H1 (cell line): ENCODE data around the gene GPR101. TPM values are rescaled to one million over a fixed set of nuclear protein-coding genes. Genes with fewer than 3 reads are reported as not detected.

Source experiments
- CTCF ChIA-PET: fragments of 300-600 bp; sonication (Branson Sonifier 250); formaldehyde crosslinking; loops from one replicate; lab custom pipeline; 2021; ENCODE audit not compliant: partially characterized antibody; lab: Charles Lee
- POLR2A ChIA-PET: fragments of 300-600 bp; sonication (Branson Sonifier 250); formaldehyde crosslinking; loops from one replicate; lab custom pipeline; 2021; ENCODE audit warnings: inconsistent platforms; ENCODE audit not compliant: partially characterized antibody; lab: Charles Lee
- DNase-seq, 2 experiments: peaks; one replicate each; pipeline versions ENCODE4 v3.0.0 to v3.0.0-alpha.2; 2010 to 2022; ENCODE audit warnings: low spot score in 2 of 2, low read depth in 1 of 2, mixed read lengths in 1 of 2
- FAIRE-seq: peaks from 2 replicates; lab custom pipeline; 2011; peaks lifted over from hg19 to GRCh38; lab: Jason Lieb, UNC
- H2AFZ ChIP-seq: 2 replicates; pipeline ENCODE4 v1.8.1; 2012; ENCODE audit warnings: low read length, inconsistent platforms
- H2AK5ac ChIP-seq: 2 replicates; pipeline ENCODE4 v1.6.1; 2013; ENCODE audit warnings: low read depth, low read length
- H2BK120ac ChIP-seq: replicated peaks from 2 replicates; pipeline ENCODE3; 2013; ENCODE audit warnings: low read depth, low read length, inconsistent platforms
- H2BK12ac ChIP-seq: 2 replicates; pipeline ENCODE4 v1.6.1; 2013; ENCODE audit warnings: low read depth, low read length
- H2BK15ac ChIP-seq: 2 replicates; pipeline ENCODE4 v1.6.1; 2013; ENCODE audit warnings: low read length
- H2BK20ac ChIP-seq: 2 replicates; pipeline ENCODE4 v1.6.1; 2013; ENCODE audit warnings: low read length
- H2BK5ac ChIP-seq: 2 replicates; pipeline ENCODE4 v1.6.1; 2013; ENCODE audit warnings: low read depth, low read length
- H3K14ac ChIP-seq: 2 replicates; pipeline ENCODE4 v1.6.1; 2013; ENCODE audit warnings: inconsistent platforms; ENCODE audit not compliant: insufficient read length
- H3K18ac ChIP-seq: 2 replicates; pipeline ENCODE4 v1.6.1; 2013; ENCODE audit warnings: low read length; ENCODE audit errors: extremely low read depth
- H3K23ac ChIP-seq: 2 replicates; pipeline ENCODE4 v1.6.1; 2013; ENCODE audit warnings: inconsistent platforms; ENCODE audit not compliant: insufficient read length
- H3K23me2 ChIP-seq: 2 replicates; pipeline ENCODE4 v1.6.1; 2013; ENCODE audit warnings: low read depth, low read length
- H3K27ac ChIP-seq: 2 replicates; pipeline ENCODE4 v1.6.1; 2011; ENCODE audit warnings: low read depth, low read length, inconsistent platforms
- H3K27me3 ChIP-seq, 4 experiments: replicated peaks in 1 of 4; 1 replicate in 1 of 4; 2 replicates in 3 of 4; pipeline versions ENCODE4 v1.6.1 to v1.8.1; 2011 to 2013; ENCODE audit warnings: low read length in 3 of 4, mild to moderate bottlenecking in 3 of 4, inconsistent platforms in 2 of 4, mixed read lengths in 2 of 4, moderate library complexity in 1 of 4; ENCODE audit not compliant: control insufficient read depth in 3 of 4, insufficient read depth in 3 of 4; ENCODE audit errors: extremely low read depth in 1 of 4
- H3K36me3 ChIP-seq, 4 experiments: 2 replicates each; pipeline versions ENCODE4 v1.6.1 to v1.8.1; 2011 to 2013; ENCODE audit warnings: mild to moderate bottlenecking in 4 of 4, low read length in 3 of 4, moderate library complexity in 2 of 4, control low read depth in 1 of 4, inconsistent platforms in 1 of 4; ENCODE audit not compliant: insufficient read depth in 4 of 4, control insufficient read depth in 2 of 4
- H3K4ac ChIP-seq: replicated peaks from 2 replicates; pipeline ENCODE3; 2013; ENCODE audit warnings: low read length, low read depth, mixed read lengths, inconsistent platforms; ENCODE audit not compliant: insufficient read length
- H3K4me1 ChIP-seq, 4 experiments: replicated peaks in 1 of 4; 1 replicate in 1 of 4; 2 replicates in 3 of 4; pipeline versions ENCODE4 v1.6.1 to v1.8.1; 2011 to 2013; ENCODE audit warnings: low read length in 3 of 4, inconsistent platforms in 2 of 4, mixed read lengths in 1 of 4; ENCODE audit not compliant: insufficient read depth in 4 of 4, control insufficient read depth in 3 of 4
- H3K4me2 ChIP-seq, 2 experiments: 2 replicates each; pipeline versions ENCODE4 v1.6.1 to v1.8.1; 2011 to 2013; ENCODE audit warnings: low read depth in 2 of 2, low read length in 2 of 2, control low read depth in 1 of 2, inconsistent platforms in 1 of 2, mild to moderate bottlenecking in 1 of 2; ENCODE audit not compliant: insufficient read depth in 1 of 2
- H3K4me3 ChIP-seq, 4 experiments: fragments of 200-600, 300-600 bp in 1 of 4; sonication (generic), shearing (Covaris generic), sonication (Bioruptor Twin) in 1 of 4; 2 replicates each; pipeline versions ENCODE4 v1.5.1 to v1.8.1; 2011 to 2016; ENCODE audit warnings: low read length in 4 of 4, low read depth in 3 of 4, control low read depth in 2 of 4, inconsistent platforms in 2 of 4, mild to moderate bottlenecking in 2 of 4, mixed read lengths in 1 of 4, moderate library complexity in 1 of 4; ENCODE audit not compliant: insufficient read depth in 2 of 4; ENCODE audit errors: extremely low read depth in 1 of 4
- H3K56ac ChIP-seq: replicated peaks from 2 replicates; pipeline ENCODE3; 2013; ENCODE audit warnings: low read depth, mild to moderate bottlenecking, mixed read lengths, low read length, inconsistent platforms; ENCODE audit not compliant: insufficient read length
- H3K79me1 ChIP-seq: 2 replicates; pipeline ENCODE4 v1.6.1; 2013; ENCODE audit warnings: low read depth, low read length, control low read depth
- H3K79me2 ChIP-seq, 2 experiments: 2 replicates each; pipeline versions ENCODE4 v1.6.1 to v1.8.1; 2012 to 2013; ENCODE audit warnings: low read length in 2 of 2, mild to moderate bottlenecking in 2 of 2, inconsistent platforms in 1 of 2; ENCODE audit not compliant: insufficient read depth in 2 of 2, control insufficient read depth in 1 of 2
- H3K9ac ChIP-seq, 4 experiments: replicated peaks in 1 of 4; 1 replicate in 1 of 4; 2 replicates in 3 of 4; pipeline versions ENCODE4 v1.6.1 to v1.8.1; 2011 to 2013; ENCODE audit warnings: low read depth in 3 of 4, low read length in 3 of 4, control low read depth in 2 of 4, mild to moderate bottlenecking in 2 of 4, moderate library complexity in 2 of 4, inconsistent platforms in 1 of 4; ENCODE audit errors: extremely low read depth in 1 of 4
- H3K9me3 ChIP-seq, 2 experiments: 2 replicates each; pipeline versions ENCODE4 v1.6.1 to v1.8.1; 2012 to 2013; ENCODE audit warnings: mild to moderate bottlenecking in 2 of 2, moderate library complexity in 2 of 2, control low read depth in 1 of 2, inconsistent platforms in 1 of 2, low read depth in 1 of 2, low read length in 1 of 2, mixed read lengths in 1 of 2; ENCODE audit not compliant: insufficient read depth in 2 of 2
- H4K20me1 ChIP-seq, 2 experiments: replicated peaks in 1 of 2; 2 replicates each; pipeline versions ENCODE3 to v1.8.1; 2011 to 2013; ENCODE audit warnings: inconsistent platforms in 2 of 2, low read length in 2 of 2, mild to moderate bottlenecking in 1 of 2; ENCODE audit not compliant: insufficient read depth in 2 of 2, control insufficient read depth in 1 of 2
- H4K5ac ChIP-seq: 2 replicates; pipeline ENCODE4 v1.6.1; 2013; ENCODE audit warnings: low read length, low read depth, mixed read lengths, inconsistent platforms; ENCODE audit not compliant: insufficient read length
- H4K8ac ChIP-seq: 2 replicates; pipeline ENCODE4 v1.8.0; 2013; ENCODE audit warnings: mild to moderate bottlenecking, moderate library complexity, low read length, inconsistent platforms; ENCODE audit not compliant: insufficient read depth; ENCODE audit errors: extremely low read depth
- H4K91ac ChIP-seq: replicated peaks from 2 replicates; pipeline ENCODE3; 2013; ENCODE audit warnings: low read length, mixed read lengths, inconsistent platforms; ENCODE audit not compliant: insufficient read length
- ASH2L ChIP-seq: fragments of 200-600, 300-600 bp; sonication (generic); IDR thresholded peaks from one replicate; pipeline ENCODE4 v1.7.1; 2017; ENCODE audit warnings: low read length
- BCL11A ChIP-seq, 2 experiments: IDR thresholded peaks; one replicate each; pipeline ENCODE4 v1.6.1; 2011; ENCODE audit warnings: low read depth in 2 of 2, low read length in 2 of 2, mild to moderate bottlenecking in 2 of 2
- CBX5 ChIP-seq: fragments of 300-800, 300-1000 bp; sonication (generic); IDR thresholded peaks from 2 replicates; pipeline ENCODE4 v1.7.1; 2016; ENCODE audit warnings: antibody characterized with exemption, low read length, low read depth
- CBX8 ChIP-seq: fragments of 300-800, 300-1000 bp; sonication (generic); IDR thresholded peaks from 2 replicates; pipeline ENCODE4 v1.7.1; 2016; ENCODE audit warnings: low read depth, low read length, borderline replicate concordance
- FOSL1 ChIP-seq: IDR thresholded peaks from 2 replicates; pipeline ENCODE4 v1.6.1; 2011; ENCODE audit warnings: mild to moderate bottlenecking, low read depth, low read length, moderate library complexity; ENCODE audit not compliant: insufficient read depth
- GTF2F1 ChIP-seq: IDR thresholded peaks from 2 replicates; pipeline ENCODE4 v1.6.1; 2012; ENCODE audit warnings: low read depth, low read length, improper control_type of control experiment, borderline replicate concordance
- KDM1A ChIP-seq: fragments of 200-600, 300-600 bp; sonication (generic); IDR thresholded peaks from 2 replicates; pipeline ENCODE4 v1.7.1; 2016; ENCODE audit warnings: mild to moderate bottlenecking, low read length, borderline replicate concordance
- KDM5A ChIP-seq: fragments of 200-600 bp; IDR thresholded peaks from 2 replicates; pipeline ENCODE4 v1.7.1; 2012; ENCODE audit warnings: mild to moderate bottlenecking, low read length, inconsistent platforms, mixed read lengths
- NANOG ChIP-seq: IDR thresholded peaks from 2 replicates; pipeline ENCODE4 v1.6.1; 2011; ENCODE audit warnings: low read length, low read depth, mild to moderate bottlenecking, inconsistent platforms; ENCODE audit not compliant: insufficient read depth, poor library complexity, severe bottlenecking
- POLR2AphosphoS5 ChIP-seq: IDR thresholded peaks from 2 replicates; pipeline ENCODE4 v1.6.1; 2011; ENCODE audit warnings: low read depth, low read length
- TBP ChIP-seq: IDR thresholded peaks from 2 replicates; pipeline ENCODE4 v1.6.1; 2011; ENCODE audit warnings: low read depth, low read length, improper control_type of control experiment
- WGBS, 2 experiments: shearing (Covaris generic) in 1 of 2; methylation state at CpG; one replicate each; pipeline versions ENCODE4 v1.1.6 to v1.1.7; 2013 to 2015; ENCODE audit warnings: low lambda C conversion rate in 2 of 2, mixed read lengths in 2 of 2, inconsistent platforms in 1 of 2, low coverage in 1 of 2, missing lambda C conversion rate in 1 of 2; ENCODE audit not compliant: insufficient replicate concordance in 2 of 2, insufficient coverage in 1 of 2, insufficient read length in 1 of 2; ENCODE audit errors: extremely low coverage in 1 of 2, missing lambda C conversion rate in 1 of 2; 5-methylcytosine and 5-hydroxymethylcytosine counted together
- polyA plus RNA-seq, 7 experiments: library from polyadenylated mRNA; depleted of rRNA in 3 of 7; stranded (reverse) in 5 of 7; unstranded in 2 of 7; fragments of >200 nt in 5 of 7; fragments of 200-250 nt in 2 of 7; gene quantifications; 1 replicate in 5 of 7; 2 replicates in 1 of 7; 4 replicates in 1 of 7; pipeline versions ENCODE4 v1.2.1 to v1.2.3, GENCODE V29; 2011 to 2013; ENCODE audit warnings: missing spikeins in 2 of 7, mixed read lengths in 2 of 7
- total RNA-seq: library from RNA; stranded (reverse); fragmentation: NEBNext Ultra II Directional; extraction: Animal tissue kit (Norgen Biotek cat#: 25700); gene quantifications from 2 replicates; pipeline ENCODE4 v1.2.1, GENCODE V29; 2021
- TF ChIP-seq, protein P1 (sequence below): IDR thresholded peaks from 2 replicates; pipeline ENCODE4 v1.6.1; 2012; ENCODE audit warnings: low read length, inconsistent platforms

GPR101 gene
- total and polyA plus RNA-seq, 2 of the 8 experiments (the other 6 are each of a cell fraction or from before 2014, with no cell fraction given): not detected

DNA sequence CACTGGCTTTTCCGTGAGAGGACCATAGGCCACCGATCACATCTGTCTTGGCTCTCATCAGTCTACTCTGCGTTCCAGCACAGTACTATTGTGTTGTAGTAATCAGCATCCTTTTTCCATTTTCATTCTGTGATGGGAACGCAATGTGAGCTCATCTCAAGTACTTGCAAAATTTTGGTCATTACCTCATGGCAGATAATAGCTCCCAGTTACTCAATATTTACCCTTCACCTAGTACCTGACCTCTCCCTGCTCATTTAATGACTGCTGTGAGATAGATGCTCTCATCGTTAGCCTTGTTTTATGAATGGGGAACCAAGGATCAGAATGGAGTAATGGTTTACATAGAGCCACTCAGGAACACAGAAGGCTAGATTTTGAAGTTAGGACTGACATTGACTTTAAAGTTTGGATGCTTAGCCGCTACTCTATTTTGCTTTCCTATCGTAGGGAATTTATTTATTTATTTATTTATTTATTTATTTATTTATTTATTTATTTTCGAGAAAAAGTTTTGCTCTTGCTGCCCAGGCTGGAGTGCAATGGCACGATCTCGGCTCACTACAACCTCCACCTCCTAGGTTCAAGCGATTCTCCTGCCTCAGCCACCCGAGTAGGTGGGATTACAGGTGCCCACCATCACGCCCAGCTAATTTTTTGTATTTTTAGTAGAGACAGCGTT lies 6.5 kb upstream of the GPR101 start:
- no peak for FAIRE-seq
- Histone ChIP-seq H3K4me3 (no peak overlapping the region), H3K79me2 (no peaks in the 10 kb centered on the region), H4K5ac (no peak overlapping the region), H3K23ac (no peak overlapping the region), H3K36me3 (no peaks in the 10 kb centered on the region), H4K91ac (no peak overlapping the region), H2BK5ac (no peak overlapping the region), H2BK20ac (no peak overlapping the region), H3K23me2 (no peaks in the 10 kb centered on the region), H3K27ac (no peak overlapping the region), H2BK120ac (no peak overlapping the region), H2AFZ (no peak overlapping the region), H3K27me3 (peaks cover 3 to 14% (median 5%) of the 10 kb centered on the region in 4 experiments), H4K20me1 (no peaks in the 10 kb centered on the region), H3K4ac (no peak overlapping the region), H3K4me1 (no peaks in the 10 kb centered on the region), H2AK5ac (no peak overlapping the region), H3K18ac (no peak overlapping the region), H3K56ac (no peak overlapping the region), H3K9ac (no peak overlapping the region), H3K9me3 (no peaks in the 10 kb centered on the region), H4K8ac (no peak overlapping the region), H2BK15ac (no peak overlapping the region), H3K79me1 (no peaks in the 10 kb centered on the region), H3K4me2 (no peak overlapping the region), H3K14ac (no peak overlapping the region), H2BK12ac (no peak overlapping the region)
- 95% methylated on average over 7 of the region's 14 CpGs; no CpG with 5 or more reads in 1 of the 2 experiments for WGBS, 2 experiments
- POLR2A ChIA-PET: no interaction called here
- CTCF ChIA-PET: no interaction called here
- no peak for DNase-seq
- TF ChIP-seq, protein P1, sequence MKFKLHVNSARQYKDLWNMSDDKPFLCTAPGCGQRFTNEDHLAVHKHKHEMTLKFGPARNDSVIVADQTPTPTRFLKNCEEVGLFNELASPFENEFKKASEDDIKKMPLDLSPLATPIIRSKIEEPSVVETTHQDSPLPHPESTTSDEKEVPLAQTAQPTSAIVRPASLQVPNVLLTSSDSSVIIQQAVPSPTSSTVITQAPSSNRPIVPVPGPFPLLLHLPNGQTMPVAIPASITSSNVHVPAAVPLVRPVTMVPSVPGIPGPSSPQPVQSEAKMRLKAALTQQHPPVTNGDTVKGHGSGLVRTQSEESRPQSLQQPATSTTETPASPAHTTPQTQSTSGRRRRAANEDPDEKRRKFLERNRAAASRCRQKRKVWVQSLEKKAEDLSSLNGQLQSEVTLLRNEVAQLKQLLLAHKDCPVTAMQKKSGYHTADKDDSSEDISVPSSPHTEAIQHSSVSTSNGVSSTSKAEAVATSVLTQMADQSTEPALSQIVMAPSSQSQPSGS: no peak
- no peak for TF ChIP-seq GTF2F1
- TF ChIP-seq FOSL1: no peak
- no peak for TF ChIP-seq TBP
- no peak for TF ChIP-seq KDM1A
- TF ChIP-seq KDM5A: no peak
- no peak for TF ChIP-seq ASH2L
- no peak for TF ChIP-seq CBX5
- TF ChIP-seq POLR2AphosphoS5: no peak
- TF ChIP-seq BCL11A (IDR thresholded peaks at IDR 0.05; ENCODE audit: low read depth in 2 of 2, low read length in 2 of 2): no peak
- TF ChIP-seq CBX8: no peak
- no peak for TF ChIP-seq NANOG
